CD1c-positive myeloid dendritic cell (primary cell): ENCODE data around the gene FAM124B.

ENCODE experiments used
- DNase-seq: peaks from one replicate; pipeline ENCODE4 v3.0.0-alpha.2; 2016; ENCODE audit errors: extremely low spot score

FAM124B gene, protein sequence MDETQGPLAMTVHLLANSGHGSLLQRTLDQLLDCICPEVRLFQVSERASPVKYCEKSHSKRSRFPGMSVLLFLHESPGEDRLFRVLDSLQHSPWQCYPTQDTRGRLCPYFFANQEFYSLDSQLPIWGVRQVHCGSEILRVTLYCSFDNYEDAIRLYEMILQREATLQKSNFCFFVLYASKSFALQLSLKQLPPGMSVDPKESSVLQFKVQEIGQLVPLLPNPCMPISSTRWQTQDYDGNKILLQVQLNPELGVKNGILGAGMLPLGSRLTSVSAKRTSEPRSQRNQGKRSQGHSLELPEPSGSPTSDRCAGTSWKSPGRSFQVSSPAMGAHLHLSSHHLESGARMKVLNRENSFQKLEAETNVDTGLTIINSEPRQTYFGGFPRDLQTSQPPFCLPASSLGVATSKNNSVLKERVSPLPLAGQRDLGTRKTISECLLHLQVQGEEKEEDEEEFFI

DNA sequence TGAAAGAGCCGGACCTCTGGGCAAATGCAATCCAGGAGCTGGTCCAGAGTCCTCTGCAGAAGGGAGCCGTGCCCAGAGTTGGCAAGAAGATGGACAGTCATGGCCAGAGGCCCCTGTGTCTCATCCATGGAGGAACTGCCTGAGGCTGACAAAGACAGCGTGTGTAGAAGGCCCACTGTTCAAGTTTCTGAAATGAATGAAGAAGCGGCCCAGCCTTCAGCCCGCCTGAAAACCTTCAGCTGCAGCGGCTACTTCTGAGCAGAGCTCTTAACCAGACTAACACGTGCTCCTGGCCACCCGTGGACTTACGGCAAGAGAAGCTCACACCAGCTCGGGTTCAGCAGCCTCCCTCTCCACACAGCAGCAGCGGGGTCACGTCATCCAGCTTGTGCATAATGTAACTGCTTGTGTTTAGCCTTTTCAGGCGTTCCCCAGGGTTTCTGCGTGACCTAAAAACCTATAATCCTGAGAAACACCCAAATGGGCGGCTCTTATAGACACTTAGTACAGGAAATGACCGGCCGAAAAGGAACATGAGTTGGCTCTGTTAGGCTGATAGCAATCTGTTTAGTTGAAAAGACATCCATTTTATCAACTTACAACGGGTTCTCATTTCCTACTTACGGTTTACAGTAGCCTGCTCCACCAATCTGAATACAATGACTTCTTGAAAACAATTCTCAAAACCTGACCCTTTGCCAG, at the start of gene FAM124B:
TSS of gene FAM124B (minus strand) at position 467 of the 702 bp plus-strand sequence. CDS start at position 128, 339 bp downstream.
- DNase-seq, result peak; percentile 69

DNA sequence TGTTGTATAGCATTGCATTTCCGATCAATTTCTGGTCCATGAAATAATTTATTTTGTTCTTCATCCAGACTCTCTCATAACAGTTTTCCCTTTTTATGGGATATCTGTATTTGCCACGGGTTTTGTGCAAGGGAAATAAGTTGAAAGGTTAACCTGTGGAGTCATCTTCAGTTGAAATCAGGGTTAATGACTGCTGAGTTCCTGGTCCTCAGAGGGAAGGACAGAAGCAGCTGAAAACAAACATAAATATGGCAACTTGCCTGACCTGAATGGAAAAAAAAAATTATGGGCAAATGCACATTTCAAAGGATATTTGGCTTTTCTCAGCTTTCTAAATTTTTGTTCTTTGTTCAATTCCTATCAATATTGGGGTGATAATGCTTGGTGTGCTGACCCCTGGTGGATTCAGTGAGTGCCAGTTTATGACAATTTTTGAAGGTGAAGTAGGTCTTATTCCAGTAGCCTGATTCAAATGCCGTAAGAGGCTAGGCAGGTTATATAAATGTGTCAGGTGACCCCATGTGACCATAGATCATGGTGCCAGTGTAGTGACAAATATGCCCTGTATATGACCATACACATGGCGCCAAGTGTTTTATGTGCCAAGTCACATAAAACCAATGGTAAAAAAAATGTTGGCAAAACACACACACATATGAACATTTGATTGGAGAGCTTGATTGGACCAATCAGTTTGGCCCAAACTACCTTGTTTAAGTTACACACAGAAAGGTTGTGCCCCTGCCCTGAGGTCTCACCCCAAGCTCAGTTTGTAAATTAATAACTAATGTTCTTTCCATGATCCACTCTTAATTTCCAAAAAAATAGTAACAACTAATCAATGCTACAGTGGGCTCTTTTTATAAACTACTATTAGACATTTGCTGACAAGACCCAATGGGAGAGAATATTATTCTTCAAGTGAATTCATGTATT, 47.6 kb upstream of the FAM124B start:
- DNase-seq, result peak; percentile 37

DNA sequence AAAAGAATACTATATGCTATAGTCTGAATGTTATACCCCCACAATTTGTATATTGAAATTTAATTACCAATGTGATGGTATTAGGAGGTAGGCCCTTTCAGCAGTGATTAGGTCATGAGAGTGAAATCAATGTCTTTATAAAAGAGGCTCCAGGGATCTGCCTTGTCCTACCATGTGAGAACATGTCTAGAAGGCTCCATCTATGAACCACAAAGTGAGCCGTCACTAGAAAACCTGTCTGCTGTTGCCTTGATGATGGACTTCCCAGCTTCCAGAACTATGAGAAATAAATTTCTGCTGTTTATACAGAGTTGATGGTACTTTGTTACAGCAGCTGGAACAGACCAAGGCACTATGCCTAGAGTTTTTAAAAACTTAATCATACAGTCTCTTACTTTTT, 46.3 kb upstream of the FAM124B start:
- DNase-seq, result no peak

DNA sequence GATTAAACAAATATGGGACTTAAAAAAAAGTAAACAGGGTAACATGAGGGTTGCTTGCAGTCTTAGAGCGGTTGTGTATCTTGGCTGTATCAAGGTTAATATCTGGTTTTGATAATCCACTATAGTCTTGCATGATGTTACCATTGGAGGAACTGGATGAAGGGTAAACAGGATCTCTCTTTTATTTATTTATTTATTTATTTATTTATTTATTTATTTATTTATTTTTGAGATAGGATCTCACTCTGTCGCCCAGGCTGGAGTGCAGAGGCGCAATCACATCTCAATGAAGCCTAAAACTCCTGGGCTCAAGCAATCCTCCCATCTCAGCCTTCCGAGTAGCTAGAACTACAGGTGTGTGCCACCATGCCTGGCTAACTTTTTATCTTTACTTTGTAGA, 42.9 kb upstream of the FAM124B start:
- no peak for DNase-seq

DNA sequence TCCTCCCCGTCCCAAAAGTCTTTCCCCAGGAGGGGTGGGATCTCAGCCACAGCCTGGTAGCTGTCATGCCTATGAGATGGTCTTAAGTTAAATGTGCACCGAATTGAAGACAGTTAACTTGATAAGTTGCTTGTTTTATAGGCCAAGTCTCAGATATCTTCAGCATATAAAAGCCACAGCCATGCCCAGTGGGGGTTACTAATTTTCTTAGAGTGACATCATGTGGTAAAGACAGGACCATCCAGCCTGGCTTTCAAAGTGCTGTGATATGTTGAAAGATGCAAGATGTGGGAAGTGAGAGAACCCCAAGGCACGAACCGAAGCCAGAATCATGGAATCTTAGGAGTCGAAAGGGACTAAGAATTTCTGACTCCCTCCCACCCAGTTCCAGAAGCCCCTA, 42.1 kb upstream of the FAM124B start:
- DNase-seq, result no peak

DNA sequence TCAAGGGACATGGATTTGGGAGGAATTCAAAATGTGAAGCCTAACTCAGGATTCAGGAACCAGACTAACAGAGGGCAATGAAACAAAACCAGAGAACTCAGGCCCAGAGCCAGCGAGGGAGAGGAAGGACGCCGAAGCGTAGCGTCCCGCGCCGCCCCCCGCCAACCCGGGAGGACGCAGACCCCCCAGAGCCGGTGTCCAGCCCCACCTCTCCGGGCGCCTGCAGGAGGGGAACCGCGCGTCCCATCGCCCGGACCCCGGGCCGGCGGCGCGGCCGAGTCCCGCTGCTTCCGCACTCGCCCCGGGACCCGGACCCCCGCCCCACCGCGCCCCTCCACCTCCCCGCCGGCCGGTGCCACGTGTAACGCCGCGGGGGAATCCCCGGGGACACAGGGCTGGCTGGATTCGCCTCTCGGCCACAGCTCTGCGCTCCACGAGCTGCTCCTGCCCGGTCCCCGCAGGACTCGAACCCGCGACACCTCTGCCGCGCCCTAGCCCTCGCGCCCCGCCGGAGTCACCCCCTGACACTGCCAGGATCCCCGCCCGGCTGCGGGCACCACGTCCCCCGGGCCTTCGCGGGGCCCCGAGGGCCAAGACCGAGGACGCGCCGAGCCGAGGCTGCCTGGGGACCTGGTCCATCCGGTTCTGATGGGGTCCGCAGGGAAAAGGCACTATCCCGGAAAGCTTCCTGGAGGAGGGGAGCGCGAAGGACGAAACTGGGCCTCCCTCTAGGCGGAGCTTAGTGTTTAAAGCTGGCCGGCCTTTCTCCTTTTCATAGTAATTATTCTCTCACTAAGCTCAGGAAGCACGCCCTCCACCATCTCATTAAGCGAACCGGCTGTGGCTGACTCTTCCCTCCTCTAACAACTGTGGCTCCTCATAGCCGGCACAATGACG, 40.4 kb upstream of the FAM124B start:
- peak; percentile 15 for DNase-seq

DNA sequence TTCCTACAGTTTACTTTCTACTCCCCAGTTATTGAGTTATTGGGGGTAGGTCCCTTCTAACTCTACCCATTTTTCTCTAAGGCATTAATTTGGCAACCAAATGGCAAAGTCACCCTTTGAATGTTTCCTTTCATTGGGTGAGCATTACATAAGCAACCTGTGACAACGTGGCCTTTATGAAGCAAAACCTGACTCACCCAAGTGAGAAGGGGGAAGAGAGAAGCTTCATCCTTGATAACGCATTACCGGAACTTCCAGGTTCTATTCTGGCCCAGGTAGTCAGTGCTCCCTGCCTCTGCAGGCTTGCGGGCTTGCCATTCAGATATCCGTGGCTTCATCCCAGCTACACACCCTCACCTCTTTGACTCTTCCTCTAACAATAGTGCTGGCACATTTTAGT, 39.1 kb upstream of the FAM124B start:
- no peak for DNase-seq

DNA sequence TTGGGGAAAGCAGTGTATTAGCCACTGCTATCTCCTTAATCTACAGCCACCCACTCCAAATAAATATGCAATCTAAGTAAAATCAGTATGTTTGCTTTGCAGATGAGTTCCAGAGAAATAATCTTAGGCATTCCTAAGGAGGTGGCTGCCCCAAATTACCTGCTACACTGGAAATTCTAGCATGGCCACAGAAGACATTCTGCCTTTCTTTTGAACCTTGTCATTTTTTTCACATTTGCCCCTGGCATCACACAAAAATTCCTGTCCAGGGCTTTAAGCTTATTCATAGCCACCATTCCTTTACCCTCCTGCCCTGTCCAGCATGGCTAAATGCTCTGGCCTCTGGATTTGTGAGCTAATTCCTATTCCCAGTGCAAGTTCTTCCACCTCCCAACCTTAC, 36.8 kb upstream of the FAM124B start:
- DNase-seq, result no peak

DNA sequence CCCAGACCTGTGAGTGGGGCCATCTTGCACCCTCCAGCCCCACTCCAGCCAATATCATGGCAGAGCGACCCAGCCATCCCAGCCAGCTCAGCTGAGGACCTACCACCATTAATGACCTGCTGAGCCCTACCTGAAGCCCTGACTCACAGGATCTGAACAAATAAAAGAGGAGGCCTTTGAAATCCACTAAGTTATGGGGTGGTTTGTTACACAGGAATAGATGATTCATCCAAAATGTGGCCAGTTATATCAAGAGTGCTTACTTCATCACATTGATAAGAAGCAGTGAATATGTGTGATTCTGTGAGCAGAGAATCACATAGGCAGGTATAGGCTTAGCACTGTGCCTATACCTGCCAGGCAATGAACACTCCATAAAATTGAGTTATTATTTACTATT, 34.7 kb upstream of the FAM124B start:
- no peak for DNase-seq

DNA sequence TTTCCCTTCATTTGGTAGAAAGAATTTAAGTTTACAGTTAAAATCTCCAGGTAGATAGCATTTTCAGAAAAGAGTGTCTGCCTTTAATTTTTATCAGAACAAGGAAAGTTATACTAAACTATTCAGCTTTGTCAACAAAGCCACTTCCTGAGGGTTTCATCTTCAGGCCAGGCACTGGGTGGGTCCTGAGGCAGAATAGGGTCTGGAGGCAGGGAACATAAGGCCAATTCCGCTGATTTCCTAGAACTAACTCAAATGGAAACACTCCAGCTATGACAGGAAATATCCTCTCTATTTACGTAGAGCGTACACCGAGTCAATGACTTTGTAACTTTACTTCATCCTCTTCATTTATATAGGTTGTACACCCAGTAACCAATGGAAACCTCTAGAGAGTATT, 32.7 kb upstream of the FAM124B start:
- no peak for DNase-seq

DNA sequence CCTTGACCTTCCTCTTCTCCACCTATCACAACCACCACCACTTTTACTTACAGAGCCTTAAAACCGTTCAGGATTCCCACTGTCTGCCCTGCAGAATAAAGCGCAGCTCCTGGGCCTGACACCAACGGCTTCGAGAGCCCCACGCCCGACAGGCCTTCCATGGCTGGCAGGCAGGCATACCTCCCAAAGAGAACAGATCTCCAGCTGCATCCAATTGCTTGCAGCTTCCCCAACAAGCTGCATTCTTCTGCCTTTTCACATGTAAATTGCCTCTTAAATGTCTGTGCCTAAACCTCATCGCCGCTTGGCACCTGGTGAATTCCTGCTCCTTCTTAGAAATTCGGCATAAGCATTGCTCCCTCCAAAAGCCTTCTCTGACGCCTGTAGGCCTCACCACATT, 31.5 kb upstream of the FAM124B start:
- no peak for DNase-seq

DNA sequence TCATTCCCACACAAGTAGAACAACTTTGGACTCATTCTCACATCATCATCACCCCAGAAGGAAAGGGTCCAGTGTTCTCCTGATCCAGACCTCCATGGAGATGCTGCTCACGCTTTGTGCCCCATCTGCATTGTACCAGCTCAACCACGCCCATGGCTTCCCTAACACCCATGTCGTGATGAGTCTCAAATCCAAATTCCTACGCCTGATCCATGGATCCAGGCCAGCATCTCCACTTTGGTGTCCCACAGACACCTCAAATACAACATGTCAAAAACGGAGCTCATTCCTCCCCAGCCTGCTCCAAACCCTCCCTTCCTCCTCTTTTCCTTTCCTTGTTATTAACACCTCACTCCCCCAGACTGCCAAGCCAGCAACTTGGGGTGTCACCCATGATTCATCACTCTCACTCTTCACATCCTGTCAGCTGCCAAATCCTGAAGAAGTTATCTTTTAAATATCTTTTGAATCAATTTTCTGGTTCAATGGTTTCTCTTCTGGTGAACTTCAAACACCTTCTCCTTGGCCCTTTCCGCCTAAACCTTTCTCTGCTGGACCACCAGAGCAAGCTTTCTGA, 30.2 kb upstream of the FAM124B start:
- no peak for DNase-seq

DNA sequence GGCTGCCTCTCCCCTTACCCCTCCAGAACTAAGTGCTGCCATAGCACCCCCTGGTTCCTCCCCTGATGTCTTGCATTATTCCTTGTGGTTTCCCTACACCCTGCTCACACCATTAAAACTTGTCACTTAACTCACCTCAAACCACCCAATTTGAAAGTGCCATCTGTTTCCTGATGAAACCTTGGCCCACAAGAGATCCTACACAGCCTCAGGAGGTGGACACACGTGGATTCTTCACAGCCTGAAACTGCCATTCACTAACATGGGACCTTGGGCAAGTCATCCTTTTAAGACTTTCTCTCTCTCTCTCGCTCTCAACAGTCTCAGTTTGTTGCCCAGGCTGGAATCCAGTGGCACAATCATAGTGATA, 27.5 kb upstream of the FAM124B start:
- DNase-seq, result no peak

DNA sequence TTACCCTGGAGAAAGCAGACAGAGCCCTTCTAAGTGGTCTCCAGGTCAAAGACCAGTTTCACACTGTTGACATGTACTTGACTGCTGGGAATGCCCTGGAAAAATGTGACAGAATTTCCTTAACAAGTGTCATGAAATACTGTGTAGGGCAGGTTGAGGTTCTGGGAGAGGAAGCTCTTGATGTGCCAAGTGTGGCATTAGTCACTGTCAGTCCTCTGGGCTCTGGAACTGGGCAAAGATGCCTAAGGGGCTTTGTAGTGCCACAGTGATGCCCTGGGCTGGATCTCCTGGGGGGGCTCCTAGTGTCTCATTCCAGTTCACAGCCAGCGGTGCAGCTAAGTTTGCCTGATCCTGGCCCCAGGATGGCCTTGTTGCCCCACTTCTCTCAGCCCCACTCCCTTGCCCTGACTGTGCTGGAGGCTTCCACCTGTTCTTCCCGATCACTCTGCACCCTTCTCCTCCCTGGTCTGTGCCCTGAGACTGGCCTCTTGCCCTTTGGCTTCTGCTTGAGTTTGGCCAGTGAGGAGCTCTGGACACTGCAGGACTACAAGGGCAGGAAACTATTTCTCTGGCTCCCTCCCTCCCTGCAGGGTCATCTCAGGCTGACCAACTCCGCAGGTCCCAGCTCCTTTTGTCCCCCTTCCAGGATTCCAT, 27.0 kb upstream of the FAM124B start:
- DNase-seq, result no peak

DNA sequence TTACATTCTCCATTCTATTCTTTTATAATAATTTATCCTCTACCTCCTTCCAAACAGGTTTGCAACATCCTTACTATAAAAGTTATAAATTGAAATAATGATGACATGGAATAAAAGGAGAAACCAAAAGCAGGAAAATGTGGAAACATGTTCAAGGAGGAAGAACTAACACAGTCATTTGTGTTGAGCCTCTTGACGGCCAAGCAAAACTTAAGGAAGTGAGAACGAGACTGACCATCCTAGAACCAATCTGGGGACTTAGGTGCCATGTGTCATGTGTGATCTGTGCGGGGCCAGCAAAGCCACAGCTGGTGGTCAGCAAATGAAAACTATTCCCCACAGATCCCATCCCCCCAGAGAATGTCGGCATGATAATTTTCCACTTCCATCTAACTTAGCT, 25.6 kb upstream of the FAM124B start:
- peak; percentile 24 for DNase-seq

DNA sequence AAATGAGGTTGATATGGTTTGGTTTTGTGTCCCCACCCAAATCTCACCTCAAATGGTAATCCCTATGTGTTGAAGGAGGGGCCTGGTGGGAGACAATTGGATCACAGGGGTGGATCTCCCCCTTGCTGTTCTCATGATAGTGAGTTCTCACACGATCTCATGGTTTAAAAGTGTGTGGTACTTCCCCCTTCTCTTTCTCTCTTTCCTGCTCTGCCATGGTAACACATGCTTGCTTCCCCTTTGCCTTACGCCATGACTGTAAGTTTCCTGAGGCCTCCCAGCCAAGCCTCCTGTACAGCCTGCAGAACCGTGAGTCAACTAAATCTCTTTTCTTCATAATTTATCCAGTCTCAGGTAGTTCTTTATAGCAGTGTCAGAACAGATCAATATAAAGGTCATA, 24.7 kb upstream of the FAM124B start:
- no peak for DNase-seq

DNA sequence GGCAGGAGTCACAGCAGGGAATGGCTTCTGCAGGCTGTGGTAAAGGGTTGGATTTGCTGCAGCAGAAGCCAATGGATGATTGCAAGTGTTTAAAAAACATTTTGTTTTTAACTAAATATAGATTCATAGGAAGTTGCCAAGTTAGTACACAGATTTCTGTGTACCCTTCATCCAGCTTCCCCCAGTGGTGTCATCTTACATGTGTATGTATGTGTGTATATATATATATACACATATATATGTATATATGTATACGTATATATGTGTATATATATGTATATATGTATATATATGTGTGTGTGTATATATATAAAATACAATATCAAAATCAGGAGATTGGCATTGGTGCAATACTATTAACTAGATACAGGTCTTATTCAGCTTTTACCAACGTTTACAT, 19.2 kb upstream of the FAM124B start:
- DNase-seq, result no peak

DNA sequence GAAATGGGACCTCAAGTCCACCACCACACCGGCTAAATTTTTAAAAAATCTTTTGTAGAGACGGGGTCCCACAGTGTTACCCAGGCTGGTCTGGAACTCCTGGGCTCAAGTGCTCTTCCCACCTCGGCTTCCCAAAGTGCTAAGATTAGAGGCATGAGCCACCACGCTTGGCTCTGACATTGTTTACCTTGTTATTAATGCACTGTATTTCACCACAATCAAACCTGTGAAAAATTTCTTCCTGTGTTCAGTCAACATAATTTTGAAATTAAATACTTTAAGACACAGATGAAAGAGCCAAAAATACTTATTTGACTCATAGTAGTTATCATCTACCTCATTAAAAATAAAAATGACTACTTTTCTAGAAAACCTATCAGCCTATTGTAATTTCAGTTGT, 16.0 kb upstream of the FAM124B start:
- no peak for DNase-seq

DNA sequence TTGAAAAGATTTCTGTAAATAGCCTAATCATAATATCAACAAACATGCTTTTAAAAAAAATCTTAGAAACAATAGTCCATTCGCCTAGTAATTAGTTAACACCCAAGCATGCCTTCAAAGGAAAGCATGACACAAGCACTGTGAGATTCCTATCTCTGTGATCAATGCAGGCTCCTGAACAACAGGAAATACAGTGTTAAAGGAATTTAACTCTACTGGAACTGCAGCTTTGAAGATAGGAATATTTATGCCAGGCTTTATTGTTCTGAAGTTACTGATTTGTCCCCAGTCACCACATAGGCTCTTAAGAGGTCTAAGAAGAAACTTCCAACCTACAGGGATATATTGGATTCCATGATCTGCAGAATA, 15.4 kb upstream of the FAM124B start:
- no peak for DNase-seq

DNA sequence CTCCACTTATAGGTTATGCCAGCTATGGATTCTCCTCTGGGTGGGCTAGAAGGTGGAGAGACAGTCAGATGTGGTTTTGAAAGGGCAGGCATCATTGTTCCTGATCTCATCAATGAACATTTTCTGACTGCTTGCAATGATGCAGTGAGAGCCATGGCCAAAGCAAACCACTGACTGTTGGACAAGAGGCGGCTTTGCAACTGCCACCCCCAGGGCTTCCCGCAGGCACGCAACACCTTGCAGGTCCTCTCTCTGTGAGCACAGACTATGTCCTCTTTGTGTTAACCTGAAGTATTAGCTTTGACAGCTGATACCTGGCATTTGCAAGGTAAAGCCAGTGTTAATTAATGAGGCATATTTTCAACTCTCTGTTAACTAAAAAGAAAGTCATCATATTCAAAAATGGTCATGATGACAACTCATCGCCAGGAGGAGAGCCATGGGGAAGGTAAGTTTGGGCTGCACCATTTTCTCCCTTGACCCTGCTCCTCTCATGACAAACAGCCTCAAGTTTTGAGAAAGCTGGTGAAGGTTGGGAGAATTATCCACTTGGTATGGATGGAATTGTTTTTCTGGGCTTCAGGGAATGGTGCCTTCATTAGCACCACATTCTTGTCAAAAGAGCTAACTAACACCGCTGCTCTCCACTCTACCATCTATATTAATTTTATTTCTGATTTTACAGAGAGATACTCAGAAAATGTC, 14.9 kb upstream of the FAM124B start:
- DNase-seq, result no peak
